Subcutaneous adipose tissue (tissue), 4 donors: ENCODE data around the gene IFNL2. TPM values are rescaled to one million over a fixed set of nuclear protein-coding genes. Genes with fewer than 3 reads are reported as not detected.

Experiments
- total RNA-seq, 4 donors: library from RNA; depleted of rRNA; stranded (reverse); fragments of >200 nt; gene quantifications; one replicate each; pipeline ENCODE4 v1.1.0, GENCODE V29; 2016
- TF ChIP-seq, protein P1 (sequence below): fragments of 450-650 bp; IDR thresholded peaks from one replicate; pipeline ENCODE4 v1.5.1; 2016; ENCODE audit warnings: low read depth, mild to moderate bottlenecking, control low read depth, antibody characterized with exemption, moderate library complexity

IFNL2 gene
- total RNA-seq, 4 donors from 2014 or later, result not detected

DNA sequence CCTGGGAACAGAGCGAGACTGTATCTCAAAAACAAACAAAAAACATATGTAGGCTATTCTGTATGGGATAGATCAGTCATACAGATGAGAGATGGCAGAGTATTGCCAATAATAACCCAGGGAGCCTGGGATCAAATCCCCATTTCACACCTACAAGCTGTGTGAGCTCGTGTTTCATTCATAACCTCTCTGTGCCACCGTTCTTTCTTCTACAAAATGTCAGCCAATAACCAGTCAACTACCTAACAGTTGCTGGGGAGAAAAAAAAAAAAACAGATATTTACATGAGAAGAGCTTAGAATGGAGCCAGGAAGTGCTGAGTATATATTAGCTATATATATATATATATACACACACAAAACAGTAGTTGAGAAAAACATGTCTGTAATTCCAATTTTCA is 6.5 kb upstream of the IFNL2 start:
- TF ChIP-seq, protein P1, sequence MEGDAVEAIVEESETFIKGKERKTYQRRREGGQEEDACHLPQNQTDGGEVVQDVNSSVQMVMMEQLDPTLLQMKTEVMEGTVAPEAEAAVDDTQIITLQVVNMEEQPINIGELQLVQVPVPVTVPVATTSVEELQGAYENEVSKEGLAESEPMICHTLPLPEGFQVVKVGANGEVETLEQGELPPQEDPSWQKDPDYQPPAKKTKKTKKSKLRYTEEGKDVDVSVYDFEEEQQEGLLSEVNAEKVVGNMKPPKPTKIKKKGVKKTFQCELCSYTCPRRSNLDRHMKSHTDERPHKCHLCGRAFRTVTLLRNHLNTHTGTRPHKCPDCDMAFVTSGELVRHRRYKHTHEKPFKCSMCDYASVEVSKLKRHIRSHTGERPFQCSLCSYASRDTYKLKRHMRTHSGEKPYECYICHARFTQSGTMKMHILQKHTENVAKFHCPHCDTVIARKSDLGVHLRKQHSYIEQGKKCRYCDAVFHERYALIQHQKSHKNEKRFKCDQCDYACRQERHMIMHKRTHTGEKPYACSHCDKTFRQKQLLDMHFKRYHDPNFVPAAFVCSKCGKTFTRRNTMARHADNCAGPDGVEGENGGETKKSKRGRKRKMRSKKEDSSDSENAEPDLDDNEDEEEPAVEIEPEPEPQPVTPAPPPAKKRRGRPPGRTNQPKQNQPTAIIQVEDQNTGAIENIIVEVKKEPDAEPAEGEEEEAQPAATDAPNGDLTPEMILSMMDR, result no peak

DNA sequence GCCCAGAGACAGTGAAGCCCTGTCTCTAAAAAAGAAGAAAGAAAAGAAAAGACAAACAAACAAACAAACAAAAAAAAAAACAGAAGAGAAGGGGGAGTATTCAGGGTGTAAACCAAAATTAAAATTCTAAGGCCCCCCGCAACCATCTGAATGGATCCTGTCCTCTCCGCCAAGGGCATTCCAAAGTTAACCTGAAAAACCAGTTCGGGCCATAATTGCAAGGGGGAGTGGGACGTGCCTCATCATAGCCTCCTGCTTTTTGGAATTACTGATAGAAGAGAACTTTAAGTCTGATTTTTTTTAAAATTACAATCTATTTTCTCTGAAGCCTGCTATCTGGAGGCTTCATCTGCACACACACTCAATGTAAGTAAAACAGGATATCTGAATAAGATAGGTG is 5.7 kb upstream of the IFNL2 start:
- TF ChIP-seq, protein P1, result no peak

DNA sequence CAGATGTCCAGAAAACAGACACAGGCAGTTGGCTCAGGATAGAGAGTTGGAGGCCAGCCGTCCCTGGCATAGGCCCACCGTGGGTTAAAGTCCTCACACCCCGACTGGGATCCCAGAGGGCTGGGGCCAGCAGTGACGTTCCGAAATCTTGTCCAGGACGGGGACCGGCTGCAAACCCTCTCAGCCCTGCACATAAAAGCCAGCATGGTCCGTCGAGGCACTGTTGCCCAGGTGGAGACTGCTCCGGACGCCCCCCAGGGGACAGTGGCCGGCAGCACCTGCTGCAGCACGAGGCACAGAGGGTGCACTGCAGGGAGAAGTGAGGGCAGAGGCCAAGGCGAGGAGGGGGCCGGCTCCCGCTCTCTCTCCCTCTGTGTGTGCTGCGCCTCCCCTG is 4.3 kb upstream of the IFNL2 start:
- TF ChIP-seq, protein P1, result no peak

DNA sequence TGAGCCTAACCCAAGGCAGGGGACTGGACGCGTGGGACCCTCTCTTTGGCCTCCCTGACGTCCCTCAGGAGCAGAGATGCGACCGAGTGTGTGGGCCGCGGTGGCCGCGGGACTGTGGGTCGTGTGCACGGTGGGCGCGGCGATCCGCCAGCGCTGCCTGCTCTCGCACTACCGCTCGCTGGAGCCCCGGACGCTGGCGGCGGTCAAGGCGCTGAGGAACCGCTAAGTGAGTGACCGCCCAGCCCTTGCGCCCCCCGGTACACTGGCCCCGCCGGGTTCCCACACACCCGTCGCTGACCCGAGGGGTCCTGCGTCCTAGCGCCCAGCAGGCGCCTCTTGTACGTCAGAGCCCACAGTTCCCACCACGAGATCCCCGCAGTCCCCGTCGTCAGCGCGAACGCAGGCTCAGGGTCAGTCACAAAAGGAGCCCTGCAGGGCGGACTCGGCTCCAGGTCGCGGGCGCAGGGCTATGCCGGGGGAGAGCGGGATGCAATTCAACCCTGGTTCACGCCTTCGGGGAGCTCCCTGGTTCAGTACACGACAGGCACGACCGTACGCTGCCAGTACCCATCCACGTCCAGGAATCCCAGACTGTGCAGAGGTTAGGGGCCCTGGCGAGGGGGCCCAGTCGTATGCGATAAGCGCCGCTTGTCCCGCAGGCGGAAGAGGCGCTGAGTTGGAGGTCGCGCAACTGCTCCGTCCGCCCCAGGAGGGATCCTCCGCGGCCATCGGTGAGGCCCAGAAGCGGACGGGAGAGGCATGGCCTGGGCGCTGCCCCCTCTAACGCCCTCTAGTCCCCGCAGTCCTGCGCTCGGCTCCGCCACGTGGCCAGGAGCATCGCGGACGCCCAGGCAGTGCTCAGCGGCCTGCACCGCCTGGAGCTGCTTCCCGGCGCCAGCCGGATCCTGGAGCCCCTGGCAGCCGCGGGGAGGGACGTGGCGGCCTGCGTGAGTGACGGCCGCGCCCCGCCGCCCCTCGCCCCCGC is 3.6 kb upstream of the IFNL2 start:
- TF ChIP-seq, protein P1, result no peak

DNA sequence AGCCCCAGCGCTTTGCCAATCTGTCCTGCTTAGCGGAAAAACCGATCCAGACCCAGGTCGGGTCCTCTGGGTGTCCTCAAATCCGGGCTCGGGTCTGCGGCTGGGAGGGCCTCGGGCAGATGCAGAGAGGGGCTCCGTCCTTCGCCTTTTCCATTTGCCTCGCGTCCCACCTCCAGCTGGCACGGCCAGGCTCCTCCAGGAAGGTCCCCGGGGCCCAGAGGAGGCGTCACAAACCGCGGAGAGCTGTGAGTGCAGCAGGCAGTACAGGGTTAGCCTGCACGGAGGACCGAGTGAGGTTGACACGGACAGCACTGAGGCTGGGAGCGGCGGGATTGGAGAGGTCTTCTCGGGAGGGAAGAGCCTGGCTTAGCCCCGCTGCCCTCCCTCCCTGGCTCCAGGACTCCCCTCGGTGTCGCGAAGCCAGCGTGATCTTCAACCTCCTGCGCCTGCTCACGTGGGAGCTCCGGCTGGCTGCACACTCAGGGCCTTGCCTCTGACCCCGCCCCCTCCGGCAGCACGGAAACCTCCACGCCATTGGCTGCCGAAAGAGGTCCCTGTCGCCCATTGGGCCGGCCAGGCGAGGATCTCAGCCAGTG is 2.8 kb upstream of the IFNL2 start:
- TF ChIP-seq, protein P1, result no peak

DNA sequence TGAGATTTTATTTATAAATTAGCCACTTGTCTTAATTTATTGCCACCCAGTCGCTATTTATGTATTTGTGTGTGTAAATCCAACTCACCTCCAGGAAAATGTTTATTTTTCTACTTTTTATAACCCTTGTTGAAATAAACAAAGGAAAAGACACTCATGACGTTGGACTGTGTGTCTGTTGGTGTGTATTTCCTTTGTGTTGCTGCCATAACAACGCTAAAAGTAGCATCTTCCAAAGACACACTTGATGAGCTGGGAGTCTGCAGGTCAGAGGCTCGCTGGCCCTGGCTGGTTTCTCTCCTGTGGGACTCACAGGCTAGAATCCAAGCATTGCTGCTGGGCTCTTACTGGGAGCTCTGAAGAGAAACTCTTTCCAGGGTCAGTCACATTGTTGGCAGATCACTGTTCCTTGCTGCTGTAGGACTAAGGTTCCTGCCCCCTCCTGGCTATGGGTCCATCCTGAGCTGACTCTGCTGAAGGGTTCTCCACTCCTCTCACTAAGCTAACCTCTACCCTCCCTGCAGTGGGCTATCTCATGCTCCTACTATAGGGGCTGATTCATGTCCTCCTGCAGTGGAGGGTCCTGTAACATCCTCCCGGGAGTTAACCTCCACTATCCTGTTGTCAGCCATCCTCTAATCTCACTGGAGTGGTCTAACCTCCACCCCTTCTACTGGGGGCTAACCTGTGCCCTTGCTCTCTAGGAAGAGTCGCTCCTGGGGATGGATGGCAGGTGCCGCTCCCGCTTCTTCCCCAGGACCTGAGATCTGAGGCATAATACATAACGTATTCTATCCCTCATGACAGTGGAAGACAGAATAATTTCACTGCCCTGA is 2.1 kb downstream of the IFNL2 start:
- TF ChIP-seq, protein P1, result no peak
